ENCODE measurements around the gene LRRC45.

GRCh38 chr17:81973432-81973831, 49.7 kb upstream of the LRRC45 start:
- no peak for TF ChIP-seq POLR2A (IDR thresholded peaks at IDR 0.05)
- no peak for TF ChIP-seq CTCF (IDR thresholded peaks at IDR 0.05)

Measured in prostate gland (tissue), 2 donors.